Coronary artery (tissue), 2 donors: Measurements from ENCODE around the gene REL.

Experiments used
- DNase-seq: peaks from one replicate; pipeline ENCODE4 v3.0.0-alpha.2; 2017; ENCODE audit warnings: low spot score
- H3K27ac ChIP-seq, 2 donors: fragments of 200-600 bp; sonication (generic); one replicate each; pipeline ENCODE4 v1.5.1; 2016 to 2019
- H3K4me3 ChIP-seq: fragments of 200-600 bp; sonication (generic); 2 replicates; pipeline ENCODE4 v1.5.1; 2016; ENCODE audit warnings: mild to moderate bottlenecking, moderate library complexity
- TF ChIP-seq, protein P1 (sequence below): fragments of 200-600 bp; sonication (generic); IDR thresholded peaks from one replicate; pipeline ENCODE4 v1.5.1; 2019; ENCODE audit warnings: antibody characterized with exemption

REL gene

DNA sequence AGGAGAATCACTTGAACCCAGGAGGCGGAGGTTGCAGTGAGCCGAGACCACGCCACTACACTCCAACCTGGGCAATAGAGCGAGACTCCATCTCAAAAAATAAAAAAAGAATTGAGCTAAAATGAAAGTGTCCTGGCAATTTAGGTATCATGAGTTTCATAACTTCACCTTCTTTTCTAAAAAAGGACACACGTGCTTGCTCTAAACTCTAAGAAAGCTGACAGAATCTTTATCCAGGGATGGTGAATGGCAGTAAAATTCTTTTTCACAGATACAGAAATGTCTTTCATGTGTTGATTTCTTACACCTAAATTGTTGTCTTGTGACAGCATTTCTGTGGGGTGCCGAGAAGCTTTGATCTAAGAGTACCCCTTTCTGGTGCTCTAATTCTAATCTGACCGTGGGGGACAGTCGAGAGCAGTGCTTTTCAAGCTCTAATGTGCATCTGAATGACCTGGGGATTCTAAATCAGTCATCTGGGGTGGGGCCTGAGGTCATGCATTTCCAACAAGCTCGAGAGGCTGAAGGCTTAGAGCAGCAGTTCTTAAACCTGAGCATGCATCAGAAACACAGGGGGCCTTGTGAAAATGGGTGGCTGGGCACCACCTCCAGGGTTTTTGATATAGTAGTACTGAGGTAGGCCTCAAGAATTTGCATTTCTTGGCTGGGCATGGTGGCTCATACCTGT is 42.1 kb upstream of the REL start:
- H3K27ac ChIP-seq = no peak overlapping the region
- H3K4me3 ChIP-seq = no peak overlapping the region
- DNase-seq = no peak
- TF ChIP-seq, protein P1, sequence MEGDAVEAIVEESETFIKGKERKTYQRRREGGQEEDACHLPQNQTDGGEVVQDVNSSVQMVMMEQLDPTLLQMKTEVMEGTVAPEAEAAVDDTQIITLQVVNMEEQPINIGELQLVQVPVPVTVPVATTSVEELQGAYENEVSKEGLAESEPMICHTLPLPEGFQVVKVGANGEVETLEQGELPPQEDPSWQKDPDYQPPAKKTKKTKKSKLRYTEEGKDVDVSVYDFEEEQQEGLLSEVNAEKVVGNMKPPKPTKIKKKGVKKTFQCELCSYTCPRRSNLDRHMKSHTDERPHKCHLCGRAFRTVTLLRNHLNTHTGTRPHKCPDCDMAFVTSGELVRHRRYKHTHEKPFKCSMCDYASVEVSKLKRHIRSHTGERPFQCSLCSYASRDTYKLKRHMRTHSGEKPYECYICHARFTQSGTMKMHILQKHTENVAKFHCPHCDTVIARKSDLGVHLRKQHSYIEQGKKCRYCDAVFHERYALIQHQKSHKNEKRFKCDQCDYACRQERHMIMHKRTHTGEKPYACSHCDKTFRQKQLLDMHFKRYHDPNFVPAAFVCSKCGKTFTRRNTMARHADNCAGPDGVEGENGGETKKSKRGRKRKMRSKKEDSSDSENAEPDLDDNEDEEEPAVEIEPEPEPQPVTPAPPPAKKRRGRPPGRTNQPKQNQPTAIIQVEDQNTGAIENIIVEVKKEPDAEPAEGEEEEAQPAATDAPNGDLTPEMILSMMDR = no peak

DNA sequence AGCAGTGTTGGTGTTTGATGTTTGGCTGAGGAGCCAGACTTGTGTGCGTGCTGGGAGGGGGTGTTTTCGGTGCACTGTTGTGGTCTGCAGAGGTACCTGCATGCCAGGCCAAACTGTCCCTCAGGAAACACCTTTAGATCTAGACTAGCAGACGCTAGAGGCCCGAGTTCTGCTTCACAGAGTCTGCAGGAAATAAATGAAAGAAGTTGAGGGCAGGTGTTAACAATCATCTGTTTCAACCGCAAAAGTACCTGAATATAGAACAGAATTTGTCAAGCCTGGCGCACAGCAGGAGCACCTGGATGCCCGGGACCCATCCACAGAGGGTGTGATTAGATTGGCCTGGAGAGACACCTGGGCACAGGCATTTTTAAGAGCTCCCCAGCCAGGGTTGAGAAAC is 40.5 kb upstream of the REL start:
- no peak for DNase-seq

DNA sequence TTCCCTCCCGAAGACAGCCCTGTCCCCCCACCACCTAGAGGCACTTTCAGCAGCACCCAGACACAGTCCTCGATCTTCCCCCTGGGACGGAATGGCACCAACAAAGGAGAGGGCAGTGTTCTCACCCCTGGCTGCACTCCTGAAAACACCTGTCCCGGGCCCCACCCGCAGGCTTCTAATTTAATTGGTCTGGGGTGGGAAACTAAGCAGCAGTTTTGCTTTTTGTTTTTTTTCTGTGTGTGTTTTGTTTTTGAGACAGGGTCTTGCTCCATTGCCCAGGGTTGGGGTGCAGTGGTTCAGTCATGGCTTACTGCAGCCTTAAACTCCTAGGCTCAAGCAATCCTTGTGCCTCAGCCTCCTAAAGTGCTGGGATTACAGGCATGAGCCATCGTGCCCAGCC is 38.4 kb upstream of the REL start:
- TF ChIP-seq, protein P1 = no peak
- Histone ChIP-seq H3K27ac (no peak overlapping the region), H3K4me3 (no peak overlapping the region)
- DNase-seq = no peak

More for the DNA sequence above, 40.5 kb upstream of the REL start:
- Histone ChIP-seq H3K27ac (no peak overlapping the region), H3K4me3 (no peak overlapping the region)
- TF ChIP-seq, protein P1 = no peak

DNA sequence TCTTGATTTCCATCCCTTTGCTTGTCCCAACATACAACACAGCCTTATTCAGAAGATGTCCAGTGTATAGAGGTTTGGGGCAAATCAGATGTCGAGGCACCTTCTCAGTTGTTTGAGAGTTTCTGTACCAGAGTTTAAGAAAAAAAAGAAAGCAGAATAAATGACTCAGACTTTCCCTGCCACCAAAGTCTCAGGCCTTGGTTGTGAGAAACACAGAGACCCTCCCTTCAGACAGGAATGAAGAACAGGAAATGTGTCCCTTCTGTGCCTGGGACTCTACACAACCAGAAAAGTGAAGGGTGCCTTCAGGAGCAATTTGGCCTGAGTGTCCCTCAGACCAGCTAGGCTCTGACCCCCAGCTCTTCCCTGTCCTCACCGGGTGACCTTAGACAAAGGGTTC is 37.3 kb upstream of the REL start:
- Histone ChIP-seq H3K4me3 (no peak overlapping the region), H3K27ac (no peak overlapping the region)
- DNase-seq = no peak
- TF ChIP-seq, protein P1 = no peak

DNA sequence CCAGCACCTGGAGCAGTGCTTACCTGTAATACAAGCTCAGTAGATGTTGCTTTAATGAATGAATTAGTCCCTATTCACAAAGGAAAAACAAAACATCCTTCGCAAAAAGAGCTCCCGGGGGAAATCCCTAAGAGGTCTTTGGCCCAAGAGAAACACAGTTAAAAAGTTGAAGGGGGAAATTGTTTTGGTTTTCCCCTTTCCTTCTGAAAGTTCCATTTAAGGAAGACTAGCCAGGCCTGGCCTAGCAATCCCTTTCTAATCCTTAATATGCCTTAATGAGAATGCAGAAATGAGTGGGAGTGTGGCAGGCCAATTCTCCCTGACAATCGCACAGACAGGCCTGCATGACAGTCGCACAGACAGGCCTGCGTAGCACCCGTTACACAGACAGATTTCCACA is 33.5 kb upstream of the REL start:
- H3K27ac ChIP-seq = no peak overlapping the region
- TF ChIP-seq, protein P1 = no peak
- no peak overlapping the region for H3K4me3 ChIP-seq
- DNase-seq = no peak

DNA sequence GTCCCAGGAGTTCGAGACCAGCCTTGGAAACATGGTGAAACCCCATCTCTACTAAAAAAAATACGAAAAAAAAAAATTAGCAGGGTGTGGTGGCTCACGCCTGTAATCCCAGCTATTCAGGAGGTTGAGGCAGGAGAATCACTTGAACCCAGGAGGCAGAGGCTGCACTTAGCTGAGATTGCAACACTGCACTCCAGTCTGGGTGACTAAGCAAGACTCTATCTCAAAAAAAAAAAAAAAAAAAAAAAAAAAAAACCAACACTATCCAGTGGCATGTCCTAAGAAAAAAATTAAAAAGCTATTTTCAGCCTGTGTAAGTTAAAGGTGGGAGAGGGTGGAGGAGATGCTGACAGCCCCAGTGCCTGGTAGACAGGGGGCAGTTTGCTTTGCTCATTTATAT is 32.2 kb upstream of the REL start:
- DNase-seq = no peak
- H3K27ac ChIP-seq = no peak overlapping the region
- no peak overlapping the region for H3K4me3 ChIP-seq
- TF ChIP-seq, protein P1 = no peak

DNA sequence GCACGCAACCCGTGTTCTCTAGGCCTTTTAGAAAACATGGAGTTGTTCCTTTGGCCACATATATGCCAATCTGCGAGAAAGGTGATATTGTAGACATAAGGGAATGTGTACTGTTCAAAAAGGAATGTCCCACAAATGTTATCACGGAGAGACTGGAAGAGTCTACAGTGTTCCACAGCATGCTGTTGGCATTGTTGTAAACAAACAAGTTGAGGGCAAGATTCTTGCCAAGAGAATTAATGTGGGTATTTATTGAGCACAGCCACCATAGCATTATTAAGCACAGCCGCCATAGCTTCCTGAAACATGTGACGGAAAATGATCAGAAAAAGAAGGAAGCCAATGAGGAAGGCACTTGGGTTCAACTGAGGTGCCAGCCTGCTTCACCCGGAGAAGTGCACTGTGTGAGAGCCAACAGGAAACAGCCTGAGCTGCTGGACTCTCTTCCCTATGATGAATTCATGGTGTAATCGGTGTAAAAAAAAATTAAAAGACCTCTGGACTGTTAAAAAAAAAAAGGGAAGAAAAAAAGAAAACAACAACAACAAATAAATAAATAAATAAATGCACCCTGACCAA is 29.0 kb upstream of the REL start:
- TF ChIP-seq, protein P1 = no peak
- Histone ChIP-seq H3K4me3 (no peak overlapping the region), H3K27ac (no peak overlapping the region)
- no peak for DNase-seq
